ENCODE measurements around the gene DDX24. TPM values are rescaled to one million over a fixed set of nuclear protein-coding genes. Genes with fewer than 3 reads are reported as not detected.

Gene DDX24
- total and polyA plus RNA-seq, 3 experiments from 2014 or later: 274 to 287 (median 283) TPM

- peak overlapping the region; percentile 2 for H3K27ac ChIP-seq (ENCODE audit: low read depth, low read length)
- no peak overlapping the region for H3K4me3 Mint-ChIP-seq
- H3K4me1 ChIP-seq (ENCODE audit: insufficient read depth, low read length): peaks cover 2% of the 10 kb centered on the region
- peaks cover 15 to 28% (median 24%) of the 10 kb centered on the region in 3 donors for H3K4me1 Mint-ChIP-seq
- H3K36me3 Mint-ChIP-seq: peaks cover 12 to 95% (median 45%) of the 10 kb centered on the region in 3 donors
- H3K27me3 ChIP-seq (ENCODE audit: insufficient read depth, low read length, poor library complexity, severe bottlenecking): no peaks in the 10 kb centered on the region
- DNase-seq: no peak
- no peaks in the 10 kb centered on the region for H3K9me3 ChIP-seq (ENCODE audit: low read length)
- H3K27ac Mint-ChIP-seq: peak overlapping the region in 4 of 8 donors; percentile 9 to 67 (median 34)
- H3K27me3 Mint-ChIP-seq: no peaks in the 10 kb centered on the region
- H3K9me3 Mint-ChIP-seq: no peaks in the 10 kb centered on the region
- H3K4me3 ChIP-seq (ENCODE audit: low read length): no peak overlapping the region
- ChIA-PET CTCF (interaction anchor here (1.5 to 1.9 kb wide), 2 partner anchors 15 to 85 kb away, joined by 4 to 7 read pairs; no protein-coding TSS in a partner anchor), POLR2A (no interaction called here)
- peaks cover 89% of the 10 kb centered on the region for H3K36me3 ChIP-seq (ENCODE audit: insufficient read depth, low read length)
Measured at GRCh38 chr14:94051779-94052178, 29.2 kb downstream of the DDX24 start.

- peaks cover 12 to 94% (median 41%) of the 10 kb centered on the region in 3 donors for H3K36me3 Mint-ChIP-seq
- Histone ChIP-seq H3K4me1 (ENCODE audit: insufficient read depth, low read length) (no peaks in the 10 kb centered on the region), H3K4me3 (ENCODE audit: low read length) (no peak overlapping the region), H3K27ac (ENCODE audit: low read depth, low read length) (no peak overlapping the region), H3K9me3 (ENCODE audit: low read length) (no peaks in the 10 kb centered on the region), H3K27me3 (ENCODE audit: insufficient read depth, low read length, poor library complexity, severe bottlenecking) (no peaks in the 10 kb centered on the region), H3K36me3 (ENCODE audit: insufficient read depth, low read length) (peaks cover 89% of the 10 kb centered on the region)
- no peak for DNase-seq
- H3K4me3 Mint-ChIP-seq: no peak overlapping the region
- H3K4me1 Mint-ChIP-seq: peaks cover 8 to 21% (median 17%) of the 10 kb centered on the region in 3 donors
- H3K27ac Mint-ChIP-seq: peak overlapping the region in 5 of 8 donors; percentile 3 to 68 (median 26)
- POLR2A ChIA-PET: interaction anchor here (0.7 kb wide), 1 partner anchor 111 kb away, joined by 4 read pairs; no protein-coding TSS in a partner anchor
- H3K27me3 Mint-ChIP-seq: no peaks in the 10 kb centered on the region
- CTCF ChIA-PET: interaction anchor here (1.5 to 1.9 kb wide), 2 partner anchors 15 to 85 kb away, joined by 4 to 7 read pairs; no protein-coding TSS in a partner anchor
- no peaks in the 10 kb centered on the region for H3K9me3 Mint-ChIP-seq
Measured at GRCh38 chr14:94051115-94051514, 29.9 kb downstream of the DDX24 start.

DNA sequence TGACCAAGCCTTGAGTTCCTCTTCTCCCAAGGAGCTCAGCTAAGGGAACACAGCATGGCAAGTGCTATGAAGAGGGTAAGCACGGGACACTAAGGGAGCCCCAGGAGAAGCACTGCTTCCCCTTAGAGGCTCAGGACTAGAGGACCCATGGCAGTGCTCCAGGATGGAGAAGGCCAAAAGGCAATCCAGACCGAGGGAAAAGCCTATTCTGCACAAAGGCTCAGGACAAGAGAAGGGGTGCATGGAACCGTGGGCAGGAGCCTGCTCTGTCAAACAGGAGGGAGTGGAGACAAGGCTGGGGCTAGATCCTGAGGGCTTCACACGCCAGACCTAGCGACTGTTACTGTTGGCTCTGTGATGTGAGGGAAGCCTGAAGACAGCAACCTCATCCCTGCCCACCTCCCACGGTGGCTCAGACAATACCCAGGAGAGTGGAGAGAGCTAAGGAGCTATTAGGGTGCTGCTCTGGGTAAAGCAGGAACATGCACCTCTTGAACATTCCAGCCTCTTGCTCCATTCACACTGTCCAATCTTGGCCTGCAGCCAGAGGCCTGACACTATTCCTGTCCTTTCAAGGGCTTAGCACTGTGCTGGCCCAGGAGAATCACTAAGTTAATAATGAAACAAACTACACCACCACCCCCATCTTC is 30.6 kb downstream of the DDX24 start:
- Mint-ChIP-seq H3K4me3 (no peak overlapping the region), H3K4me1 (peaks cover 3 to 14% (median 10%) of the 10 kb centered on the region in 3 donors), H3K9me3 (no peaks in the 10 kb centered on the region), H3K27me3 (no peaks in the 10 kb centered on the region), H3K27ac (peak overlapping the region in 2 of 8 donors; percentile 71 to 75), H3K36me3 (peaks cover 12 to 94% (median 41%) of the 10 kb centered on the region in 3 donors)
- POLR2A ChIA-PET: interaction anchor here (0.7 kb wide), 2 partner anchors 26 to 110 kb away, joined by 3 to 4 read pairs; no protein-coding TSS in a partner anchor
- peaks cover 83% of the 10 kb centered on the region for H3K36me3 ChIP-seq (ENCODE audit: insufficient read depth, low read length)
- no peaks in the 10 kb centered on the region for H3K27me3 ChIP-seq (ENCODE audit: insufficient read depth, low read length, poor library complexity, severe bottlenecking)
- H3K27ac ChIP-seq (ENCODE audit: low read depth, low read length): no peak overlapping the region
- no peaks in the 10 kb centered on the region for H3K9me3 ChIP-seq (ENCODE audit: low read length)
- CTCF ChIA-PET: interaction anchor here (1.5 kb wide), 1 partner anchor 86 kb away, joined by 4 read pairs; no protein-coding TSS in a partner anchor
- DNase-seq: no peak
- no peaks in the 10 kb centered on the region for H3K4me1 ChIP-seq (ENCODE audit: insufficient read depth, low read length)
- H3K4me3 ChIP-seq (ENCODE audit: low read length): no peak overlapping the region

DNA sequence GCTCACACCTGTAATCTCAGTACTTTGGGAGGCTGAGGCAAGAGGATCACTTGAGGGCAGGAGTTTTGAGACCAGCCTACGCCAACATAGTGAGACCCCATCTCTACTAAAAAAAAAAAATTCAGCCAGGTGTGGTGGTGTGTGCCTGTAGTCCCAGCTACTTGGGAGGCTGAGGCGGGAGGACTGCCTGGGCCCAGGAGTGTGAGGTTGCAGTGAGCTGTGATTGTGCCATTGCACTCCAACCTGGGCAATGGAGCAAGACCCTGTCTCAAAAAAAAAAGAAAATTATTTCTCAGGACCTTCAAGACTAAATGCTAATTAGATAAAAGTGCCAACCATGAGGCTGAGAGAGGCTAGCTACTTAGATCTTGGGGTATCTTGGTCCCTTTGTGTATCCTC is 31.4 kb downstream of the DDX24 start:
- ChIA-PET CTCF (no interaction called here), POLR2A (interaction anchor here (0.7 kb wide), 1 partner anchor 26 kb away, joined by 3 read pairs; no protein-coding TSS in a partner anchor)
- no peak overlapping the region for H3K4me3 ChIP-seq (ENCODE audit: low read length)
- peaks cover 78% of the 10 kb centered on the region for H3K36me3 ChIP-seq (ENCODE audit: insufficient read depth, low read length)
- H3K4me1 ChIP-seq (ENCODE audit: insufficient read depth, low read length): no peaks in the 10 kb centered on the region
- DNase-seq: no peak
- Mint-ChIP-seq H3K9me3 (no peaks in the 10 kb centered on the region), H3K4me3 (no peak overlapping the region), H3K27me3 (peaks cover 0 to 1% of the 10 kb centered on the region in 2 donors), H3K36me3 (peaks cover 12 to 94% (median 41%) of the 10 kb centered on the region in 3 donors), H3K27ac (peak overlapping the region in 3 of 8 donors; percentile 22 to 71 (median 46)), H3K4me1 (peaks cover 4 to 8% (median 4%) of the 10 kb centered on the region in 3 donors)
- H3K9me3 ChIP-seq (ENCODE audit: low read length): no peaks in the 10 kb centered on the region
- no peaks in the 10 kb centered on the region for H3K27me3 ChIP-seq (ENCODE audit: insufficient read depth, low read length, poor library complexity, severe bottlenecking)
- no peak overlapping the region for H3K27ac ChIP-seq (ENCODE audit: low read depth, low read length)

GRCh38 chr14:94048691-94049624 is 32.0 kb downstream of the DDX24 start:
- Histone ChIP-seq H3K27me3 (ENCODE audit: insufficient read depth, low read length, poor library complexity, severe bottlenecking) (no peaks in the 10 kb centered on the region), H3K4me3 (ENCODE audit: low read length) (no peak overlapping the region), H3K4me1 (ENCODE audit: insufficient read depth, low read length) (no peaks in the 10 kb centered on the region), H3K36me3 (ENCODE audit: insufficient read depth, low read length) (peaks cover 74% of the 10 kb centered on the region), H3K27ac (ENCODE audit: low read depth, low read length) (no peak overlapping the region), H3K9me3 (ENCODE audit: low read length) (no peaks in the 10 kb centered on the region)
- Mint-ChIP-seq H3K4me1 (peaks cover under 1 to 4% (median 3%) of the 10 kb centered on the region in 3 donors), H3K4me3 (no peak overlapping the region), H3K27ac (peak overlapping the region in 1 of 8 donors; percentile 46), H3K36me3 (peaks cover 12 to 93% (median 35%) of the 10 kb centered on the region in 3 donors), H3K9me3 (no peaks in the 10 kb centered on the region), H3K27me3 (peaks cover 0 to 2% of the 10 kb centered on the region in 2 donors)
- DNase-seq: no peak
- CTCF ChIA-PET: interaction anchor here (1.3 to 2.1 kb wide), 2 partner anchors 30 to 88 kb away, joined by 3 to 7 read pairs; no protein-coding TSS in a partner anchor
- POLR2A ChIA-PET: interaction anchor here (0.7 kb wide), 2 partner anchors 25 to 75 kb away, joined by 3 read pairs; no protein-coding TSS in a partner anchor

DNA sequence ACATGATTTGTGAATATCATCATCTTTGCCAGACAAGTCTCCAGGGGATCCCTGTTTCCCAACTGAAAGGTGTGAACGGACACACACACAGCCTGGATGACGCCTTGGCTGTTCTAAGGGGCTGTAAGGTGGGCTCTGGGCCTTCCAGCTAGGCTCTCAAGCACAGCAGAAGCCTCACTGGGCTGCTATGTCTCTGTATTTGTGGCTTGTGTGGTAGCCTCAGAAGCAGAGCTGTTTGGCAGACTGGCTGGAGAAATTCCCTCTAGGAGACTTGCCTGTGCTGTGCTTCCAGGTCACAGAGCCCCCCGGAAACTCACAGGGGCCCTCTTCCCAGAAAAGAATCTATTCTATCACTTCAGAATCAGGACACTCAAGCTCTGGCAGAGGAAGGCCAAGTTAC is 33.4 kb downstream of the DDX24 start:
- H3K4me1 ChIP-seq (ENCODE audit: insufficient read depth, low read length): no peaks in the 10 kb centered on the region
- no peak for DNase-seq
- POLR2A ChIA-PET: no interaction called here
- Mint-ChIP-seq H3K4me3 (no peak overlapping the region), H3K27me3 (peaks cover 0 to 2% of the 10 kb centered on the region in 2 donors), H3K4me1 (peaks cover 0 to 4% (median 3%) of the 10 kb centered on the region in 3 donors), H3K36me3 (peaks cover 12 to 87% (median 31%) of the 10 kb centered on the region in 3 donors), H3K9me3 (no peaks in the 10 kb centered on the region), H3K27ac (peak overlapping the region in 3 of 8 donors; percentile 15 to 57 (median 42))
- H3K27ac ChIP-seq (ENCODE audit: low read depth, low read length): no peak overlapping the region
- peaks cover 67% of the 10 kb centered on the region for H3K36me3 ChIP-seq (ENCODE audit: insufficient read depth, low read length)
- CTCF ChIA-PET: interaction anchor here (0.9 to 2.1 kb wide), 2 partner anchors 11 to 89 kb away, joined by 3 to 7 read pairs; no protein-coding TSS in a partner anchor
- no peak overlapping the region for H3K4me3 ChIP-seq (ENCODE audit: low read length)
- no peaks in the 10 kb centered on the region for H3K27me3 ChIP-seq (ENCODE audit: insufficient read depth, low read length, poor library complexity, severe bottlenecking)
- no peaks in the 10 kb centered on the region for H3K9me3 ChIP-seq (ENCODE audit: low read length)

GRCh38 chr14:94046696-94047250 is 34.2 kb downstream of the DDX24 start:
- H3K36me3 Mint-ChIP-seq: peaks cover 12 to 79% (median 25%) of the 10 kb centered on the region in 3 donors
- CTCF ChIA-PET: no interaction called here
- DNase-seq: no peak
- H3K4me3 Mint-ChIP-seq: no peak overlapping the region
- peaks cover 0 to 4% (median 2%) of the 10 kb centered on the region in 3 donors for H3K4me1 Mint-ChIP-seq
- no peaks in the 10 kb centered on the region for H3K9me3 Mint-ChIP-seq
- Histone ChIP-seq H3K36me3 (ENCODE audit: insufficient read depth, low read length) (peaks cover 59% of the 10 kb centered on the region), H3K27me3 (ENCODE audit: insufficient read depth, low read length, poor library complexity, severe bottlenecking) (no peaks in the 10 kb centered on the region), H3K4me3 (ENCODE audit: low read length) (no peak overlapping the region), H3K27ac (ENCODE audit: low read depth, low read length) (no peak overlapping the region), H3K9me3 (ENCODE audit: low read length) (no peaks in the 10 kb centered on the region), H3K4me1 (ENCODE audit: insufficient read depth, low read length) (no peaks in the 10 kb centered on the region)
- peaks cover 0 to 2% of the 10 kb centered on the region in 2 donors for H3K27me3 Mint-ChIP-seq
- POLR2A ChIA-PET: no interaction called here
- H3K27ac Mint-ChIP-seq: peak overlapping the region in 2 of 8 donors; percentile 42 to 50

All from CD8-positive, alpha-beta memory T cell (primary cell).